B cell (primary cell): ENCODE measurements around the gene WNK2. TPM values are rescaled to one million over a fixed set of nuclear protein-coding genes. Genes with fewer than 3 reads are reported as not detected.

Experiments used
- ATAC-seq: fragments of 200-7000 bp; cut with Tn5 transposase; one replicate; pipeline ENCODE4 v1.10.0; 2021; ENCODE audit warnings: low read depth, mild to moderate bottlenecking, moderate number of reproducible peaks, moderate library complexity
- CTCF ChIA-PET: fragments of 350-600 bp; sonication (Branson Sonifier 250); formaldehyde crosslinking; loops from one replicate; lab custom pipeline; 2021; ENCODE audit warnings: antibody characterized with exemption, inconsistent platforms; lab: Charles Lee
- POLR2A ChIA-PET: fragments of 350-600 bp; sonication (Branson Sonifier 250); formaldehyde crosslinking; loops from one replicate; lab custom pipeline; 2021; ENCODE audit warnings: antibody characterized with exemption; lab: Charles Lee
- DNase-seq: peaks from one replicate; pipeline ENCODE4 v3.0.0; 2013
- H2AFZ ChIP-seq: 2 replicates; pipeline ENCODE4 v1.6.1; 2012; ENCODE audit warnings: mild to moderate bottlenecking, low read depth, low read length; ENCODE audit not compliant: insufficient read depth, poor library complexity, severe bottlenecking
- H3K27ac ChIP-seq, 2 donors: 1 replicate in 1 of 2; 2 replicates in 1 of 2; pipeline ENCODE4 v1.5.1; 2012 to 2013; ENCODE audit warnings: low read length in 2 of 2, mild to moderate bottlenecking in 2 of 2, moderate library complexity in 1 of 2
- H3K27me3 ChIP-seq, 4 experiments: fragments of 200-600 bp in 1 of 4; sonication (generic) in 1 of 4; replicated peaks in 1 of 4; 1 replicate in 2 of 4; 2 replicates in 2 of 4; pipeline versions ENCODE4 v1.6.1 to v1.7.0; 2013 to 2016; ENCODE audit warnings: low read length in 3 of 4, mild to moderate bottlenecking in 2 of 4, mixed read lengths in 1 of 4, moderate library complexity in 1 of 4; ENCODE audit not compliant: insufficient read depth in 4 of 4, control insufficient read depth in 3 of 4; ENCODE audit errors: control extremely low read depth in 1 of 4
- H3K36me3 ChIP-seq, 2 experiments: replicated peaks in 1 of 2; 1 replicate in 1 of 2; 2 replicates in 1 of 2; pipeline versions ENCODE4 v1.6.1 to v1.7.1; 2013; ENCODE audit warnings: low read length in 1 of 2; ENCODE audit not compliant: insufficient read depth in 2 of 2, control insufficient read depth in 1 of 2; ENCODE audit errors: control extremely low read depth in 1 of 2, extremely low read depth in 1 of 2
- H3K4me1 ChIP-seq, 2 donors: fragments of 200-600 bp in 1 of 2; sonication (generic) in 1 of 2; 1 replicate in 1 of 2; 2 replicates in 1 of 2; pipeline versions ENCODE4 v1.5.1 to v1.6.1; 2013 to 2017; ENCODE audit warnings: low read length in 2 of 2; ENCODE audit not compliant: control insufficient read depth in 2 of 2, insufficient read depth in 2 of 2
- H3K4me2 ChIP-seq: replicated peaks from 2 replicates; pipeline ENCODE3; 2012; ENCODE audit warnings: mild to moderate bottlenecking, low read depth, low read length; ENCODE audit not compliant: poor library complexity, severe bottlenecking
- H3K4me3 ChIP-seq, 5 experiments: fragments of 200-600 bp in 1 of 5; sonication (generic) in 1 of 5; 1 replicate in 3 of 5; 2 replicates in 2 of 5; pipeline versions ENCODE4 v1.5.1 to v1.7.0; 2011 to 2016; ENCODE audit warnings: low read length in 4 of 5, mild to moderate bottlenecking in 4 of 5, low read depth in 2 of 5, control low read depth in 1 of 5, moderate library complexity in 1 of 5; ENCODE audit not compliant: insufficient read depth in 1 of 5; ENCODE audit errors: control extremely low read depth in 1 of 5, extremely low read depth in 1 of 5
- H3K79me2 ChIP-seq: fragments of 200-600 bp; sonication (generic); one replicate; pipeline ENCODE4 v1.6.0; 2016; ENCODE audit warnings: low read length; ENCODE audit not compliant: control insufficient read depth, insufficient read depth
- H3K9ac ChIP-seq: fragments of 200-600 bp; sonication (generic); 2 replicates; pipeline ENCODE4 v1.6.1; 2017; ENCODE audit warnings: mild to moderate bottlenecking, low read length, moderate library complexity
- H3K9me3 ChIP-seq, 3 donors: one replicate each; pipeline versions ENCODE4 v1.6.1 to v1.7.1; 2013; ENCODE audit warnings: low read length in 2 of 3; ENCODE audit not compliant: control insufficient read depth in 2 of 3, insufficient read depth in 1 of 3; ENCODE audit errors: control extremely low read depth in 1 of 3
- H4K20me1 ChIP-seq: 2 replicates; pipeline ENCODE4 v1.6.0; 2012; ENCODE audit warnings: mild to moderate bottlenecking, low read length; ENCODE audit not compliant: insufficient read depth, control insufficient read depth, poor library complexity, severe bottlenecking
- H3K27ac Mint-ChIP-seq: one replicate; pipeline ENCODE4 v1.8.0; 2021; ENCODE audit warnings: mixed read lengths
- H3K27me3 Mint-ChIP-seq: one replicate; pipeline ENCODE4 v1.8.0; 2021; ENCODE audit warnings: mixed read lengths
- H3K4me1 Mint-ChIP-seq: one replicate; pipeline ENCODE4 v1.8.0; 2021; ENCODE audit warnings: mixed read lengths
- H3K4me3 Mint-ChIP-seq: one replicate; pipeline ENCODE4 v1.8.0; 2021; ENCODE audit warnings: mixed read lengths
- H3K9me3 Mint-ChIP-seq: one replicate; pipeline ENCODE4 v1.8.0; 2022; ENCODE audit warnings: mixed read lengths; ENCODE audit not compliant: insufficient read depth
- CTCF ChIP-seq: fragments of 200-600 bp; IDR thresholded peaks from one replicate; pipeline ENCODE4 v1.8.0; 2022; ENCODE audit warnings: antibody characterized with exemption, mild to moderate bottlenecking
- EZH2 ChIP-seq: IDR thresholded peaks from 2 replicates; pipeline ENCODE4 v1.6.1; 2012; ENCODE audit warnings: borderline replicate concordance, low read depth, mild to moderate bottlenecking, moderate library complexity, low read length; ENCODE audit not compliant: insufficient read depth, poor library complexity, severe bottlenecking
- WGBS: methylation state at CpG from one replicate; pipeline ENCODE4 v1.1.5; 2013; ENCODE audit warnings: missing lambda C conversion rate; ENCODE audit not compliant: insufficient coverage; 5-methylcytosine and 5-hydroxymethylcytosine counted together
- intact Hi-C: fragments of 100-400 bp; cut with micrococcal nuclease; formaldehyde crosslinking; loops from one replicate; pipeline ENCODE4 v1.10.0; 2022
- polyA plus RNA-seq: library from polyadenylated mRNA; depleted of rRNA; stranded (reverse); fragments of >200 nt; gene quantifications from 2 replicates; pipeline ENCODE4 v1.2.3, GENCODE V29; 2012
- total RNA-seq, 2 donors: library from RNA; stranded (reverse); fragments of 120-200 nt in 1 of 2; gene quantifications; 1 replicate in 1 of 2; 2 replicates in 1 of 2; pipeline versions ENCODE4 v1.2.3 to v1.2.4, GENCODE V29; 2013 to 2022

WNK2 gene
- total and polyA plus RNA-seq, 2 donors (not counting 1 experiment from before 2014, with no cell fraction given), result 0.49 TPM; not detected in 1

- POLR2A ChIA-PET, result no interaction called here
- Histone ChIP-seq H3K27ac (no peak overlapping the region), H3K27me3 (no peaks in the 10 kb centered on the region), H3K9ac (no peak overlapping the region), H3K79me2 (no peaks in the 10 kb centered on the region), H2AFZ (no peak overlapping the region), H3K4me2 (no peak overlapping the region), H4K20me1 (no peaks in the 10 kb centered on the region), H3K9me3 (peaks cover 0 to 11% (median 0%) of the 10 kb centered on the region in 3 donors), H3K4me3 (no peak overlapping the region), H3K4me1 (no peaks in the 10 kb centered on the region), H3K36me3 (no peaks in the 10 kb centered on the region)
- no peak for ATAC-seq
- TF ChIP-seq CTCF, result no peak
- TF ChIP-seq EZH2, result no peak
- no peaks in the 10 kb centered on the region for H3K27me3 Mint-ChIP-seq
- CTCF ChIA-PET, result interaction anchor here (0.6 kb wide), 1 partner anchor 1854 kb away, joined by 3 read pairs; no protein-coding TSS in a partner anchor
- no peak for DNase-seq
- WGBS, result 91% methylated on average over 13 of the region's 16 CpGs
- no peaks in the 10 kb centered on the region for H3K9me3 Mint-ChIP-seq
- no peaks in the 10 kb centered on the region for H3K4me1 Mint-ChIP-seq
- no peak overlapping the region for H3K27ac Mint-ChIP-seq
- no peak overlapping the region for H3K4me3 Mint-ChIP-seq
- intact Hi-C loops, result no loop called here
Observed at GRCh38 chr9:93198838-93199625, 15.1 kb downstream of the WNK2 start.

GRCh38 chr9:93200449-93200742, 16.5 kb downstream of the WNK2 start:
- H3K9me3 ChIP-seq, result peaks cover 0 to 11% (median 0%) of the 10 kb centered on the region in 3 donors
- intact Hi-C loops, result no loop called here
- H3K27me3 ChIP-seq, result no peaks in the 10 kb centered on the region
- Mint-ChIP-seq H3K4me3 (no peak overlapping the region), H3K4me1 (no peaks in the 10 kb centered on the region), H3K27ac (no peak overlapping the region), H3K9me3 (no peaks in the 10 kb centered on the region), H3K27me3 (no peaks in the 10 kb centered on the region)
- ATAC-seq, result no peak
- no peak overlapping the region for H2AFZ ChIP-seq
- 88% methylated on average over 9 of the region's 9 CpGs for WGBS
- H3K9ac ChIP-seq, result no peak overlapping the region
- no peak overlapping the region for H3K27ac ChIP-seq
- no peaks in the 10 kb centered on the region for H4K20me1 ChIP-seq
- H3K4me3 ChIP-seq, result no peak overlapping the region
- ChIA-PET POLR2A (no interaction called here), CTCF (no interaction called here)
- H3K4me2 ChIP-seq, result no peak overlapping the region
- DNase-seq, result no peak
- H3K79me2 ChIP-seq, result no peaks in the 10 kb centered on the region
- H3K4me1 ChIP-seq, result no peaks in the 10 kb centered on the region
- no peaks in the 10 kb centered on the region for H3K36me3 ChIP-seq
- TF ChIP-seq EZH2 (no peak), CTCF (no peak)
